MCF 10A (cell line): ENCODE results near the gene PTPRT. TPM values are rescaled to one million over a fixed set of nuclear protein-coding genes. Genes with fewer than 3 reads are reported as not detected.

Experiments
- BruUV-seq: library from RNA; stranded (reverse); fragments of 400-500 nt; replicated peaks from 2 replicates; lab custom pipeline; 2021; lab: Mats Ljungman, UMichigan
- CTCF ChIA-PET: fragments of 300-600 bp; sonication (Branson Sonifier 250); formaldehyde crosslinking; extraction: SDS; loops from one replicate; lab custom pipeline; 2021; ENCODE audit warnings: antibody characterized with exemption, inconsistent platforms; lab: Yijun Ruan, JAX
- POLR2A ChIA-PET: fragments of 300-600, 350-650 bp; sonication (Branson Sonifier 250); formaldehyde crosslinking; extraction: SDS; loops from one replicate; lab custom pipeline; 2020; ENCODE audit warnings: antibody characterized with exemption, inconsistent platforms; lab: Yijun Ruan, JAX
- DNase-seq: peaks from one replicate; pipeline ENCODE4 v3.0.0-alpha.2; 2018; ENCODE audit not compliant: unreplicated experiment
- H3K27ac Mint-ChIP-seq: one replicate; pipeline ENCODE4 v1.8.0; 2022; ENCODE audit warnings: mild to moderate bottlenecking, low read depth, mixed read lengths; ENCODE audit not compliant: unreplicated experiment
- H3K27me3 Mint-ChIP-seq: one replicate; pipeline ENCODE4 v1.8.0; 2022; ENCODE audit warnings: mixed read lengths; ENCODE audit not compliant: insufficient read depth, unreplicated experiment
- H3K36me3 Mint-ChIP-seq: one replicate; pipeline ENCODE4 v1.8.0; 2022; ENCODE audit warnings: mild to moderate bottlenecking, moderate library complexity, mixed read lengths; ENCODE audit not compliant: insufficient read depth, unreplicated experiment
- H3K4me1 Mint-ChIP-seq: one replicate; pipeline ENCODE4 v1.8.0; 2022; ENCODE audit warnings: mixed read lengths; ENCODE audit not compliant: insufficient read depth, unreplicated experiment
- H3K4me3 Mint-ChIP-seq: one replicate; pipeline ENCODE4 v1.8.0; 2022; ENCODE audit warnings: mild to moderate bottlenecking, moderate library complexity, mixed read lengths; ENCODE audit not compliant: unreplicated experiment
- H3K9me3 Mint-ChIP-seq: one replicate; pipeline ENCODE4 v1.8.0; 2022; ENCODE audit warnings: mixed read lengths; ENCODE audit not compliant: unreplicated experiment
- intact Hi-C: fragments of 100-400 bp; cut with micrococcal nuclease; formaldehyde crosslinking; loops from 2 replicates; pipeline ENCODE4 v1.14.1; 2022
- total RNA-seq: library from RNA; stranded (reverse); gene quantifications from 2 replicates; pipeline ENCODE4 v1.2.3, GENCODE V29; 2022
- TF ChIP-seq, protein P1 (sequence below): fragments of 200-600 bp; IDR thresholded peaks from one replicate; pipeline ENCODE4 v1.8.0; 2022; ENCODE audit warnings: antibody characterized with exemption, mild to moderate bottlenecking; ENCODE audit not compliant: unreplicated experiment

Gene PTPRT
- total RNA-seq, 1 experiment from 2014 or later = not detected

DNA sequence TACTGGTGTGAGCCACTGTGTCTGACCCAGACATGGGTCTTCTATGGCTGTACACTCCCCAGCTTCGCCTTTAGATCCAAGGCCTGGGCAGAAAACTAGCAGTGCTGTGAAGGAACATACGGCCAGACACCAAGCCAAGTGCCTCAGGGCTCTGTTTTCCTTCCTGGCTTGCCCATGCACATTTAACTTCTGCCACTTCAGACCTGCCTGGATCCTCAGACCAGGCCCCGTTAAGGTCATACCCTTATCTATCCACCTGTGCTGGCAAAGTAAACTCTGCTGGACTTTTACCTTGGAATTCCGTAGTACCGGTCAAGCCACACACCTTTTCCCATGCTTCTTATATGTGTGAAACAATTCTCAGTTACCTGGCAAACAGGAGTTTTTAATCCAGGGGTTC is 644.8 kb downstream of the PTPRT start:
- ChIA-PET POLR2A (no interaction called here), CTCF (no interaction called here)
- no peak overlapping the region for H3K27ac Mint-ChIP-seq

DNA sequence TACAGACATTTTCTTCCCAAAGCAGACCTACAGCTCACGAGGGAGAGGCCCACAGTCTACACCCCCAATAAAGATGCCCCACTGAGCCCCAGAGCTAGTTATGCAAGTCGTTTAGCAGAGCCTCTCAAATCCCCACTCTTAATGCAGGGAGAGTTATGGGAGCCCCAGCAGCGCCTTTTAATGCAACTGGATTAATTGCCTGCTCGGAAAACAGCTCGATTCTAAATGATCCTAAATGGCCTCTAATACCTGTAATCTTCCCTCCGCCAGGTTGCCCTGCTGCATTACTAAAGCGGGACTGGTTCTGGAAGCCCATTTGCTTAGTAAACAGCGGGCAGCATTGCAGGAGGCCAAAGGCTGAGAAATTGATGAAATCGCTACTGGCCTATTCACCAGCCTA is 656.9 kb downstream of the PTPRT start:
- ChIA-PET CTCF (interaction anchor here (0.6 to 1.1 kb wide), 3 partner anchors 52 to 627 kb away, joined by 3 to 5 read pairs (median 3); no protein-coding TSS in a partner anchor), POLR2A (no interaction called here)
- H3K4me1 Mint-ChIP-seq = no peaks in the 10 kb centered on the region
- TF ChIP-seq, protein P1, sequence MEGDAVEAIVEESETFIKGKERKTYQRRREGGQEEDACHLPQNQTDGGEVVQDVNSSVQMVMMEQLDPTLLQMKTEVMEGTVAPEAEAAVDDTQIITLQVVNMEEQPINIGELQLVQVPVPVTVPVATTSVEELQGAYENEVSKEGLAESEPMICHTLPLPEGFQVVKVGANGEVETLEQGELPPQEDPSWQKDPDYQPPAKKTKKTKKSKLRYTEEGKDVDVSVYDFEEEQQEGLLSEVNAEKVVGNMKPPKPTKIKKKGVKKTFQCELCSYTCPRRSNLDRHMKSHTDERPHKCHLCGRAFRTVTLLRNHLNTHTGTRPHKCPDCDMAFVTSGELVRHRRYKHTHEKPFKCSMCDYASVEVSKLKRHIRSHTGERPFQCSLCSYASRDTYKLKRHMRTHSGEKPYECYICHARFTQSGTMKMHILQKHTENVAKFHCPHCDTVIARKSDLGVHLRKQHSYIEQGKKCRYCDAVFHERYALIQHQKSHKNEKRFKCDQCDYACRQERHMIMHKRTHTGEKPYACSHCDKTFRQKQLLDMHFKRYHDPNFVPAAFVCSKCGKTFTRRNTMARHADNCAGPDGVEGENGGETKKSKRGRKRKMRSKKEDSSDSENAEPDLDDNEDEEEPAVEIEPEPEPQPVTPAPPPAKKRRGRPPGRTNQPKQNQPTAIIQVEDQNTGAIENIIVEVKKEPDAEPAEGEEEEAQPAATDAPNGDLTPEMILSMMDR = no peak
- H3K9me3 Mint-ChIP-seq = peaks cover 23% of the 10 kb centered on the region
- BruUV-seq = no TSS peak
- no peak overlapping the region for H3K4me3 Mint-ChIP-seq
- no peak for DNase-seq
- no peaks in the 10 kb centered on the region for H3K27me3 Mint-ChIP-seq
- no peak overlapping the region for H3K27ac Mint-ChIP-seq
- intact Hi-C loops = no loop called here
- no peaks in the 10 kb centered on the region for H3K36me3 Mint-ChIP-seq

More for the DNA sequence above, 644.8 kb downstream of the PTPRT start:
- H3K9me3 Mint-ChIP-seq = peaks cover 60% of the 10 kb centered on the region
- no peaks in the 10 kb centered on the region for H3K27me3 Mint-ChIP-seq
- DNase-seq = no peak
- no peaks in the 10 kb centered on the region for H3K4me1 Mint-ChIP-seq
- H3K4me3 Mint-ChIP-seq = no peak overlapping the region
- intact Hi-C loops = no loop called here
- no peaks in the 10 kb centered on the region for H3K36me3 Mint-ChIP-seq
- BruUV-seq = no TSS peak
- TF ChIP-seq, protein P1 = no peak

DNA sequence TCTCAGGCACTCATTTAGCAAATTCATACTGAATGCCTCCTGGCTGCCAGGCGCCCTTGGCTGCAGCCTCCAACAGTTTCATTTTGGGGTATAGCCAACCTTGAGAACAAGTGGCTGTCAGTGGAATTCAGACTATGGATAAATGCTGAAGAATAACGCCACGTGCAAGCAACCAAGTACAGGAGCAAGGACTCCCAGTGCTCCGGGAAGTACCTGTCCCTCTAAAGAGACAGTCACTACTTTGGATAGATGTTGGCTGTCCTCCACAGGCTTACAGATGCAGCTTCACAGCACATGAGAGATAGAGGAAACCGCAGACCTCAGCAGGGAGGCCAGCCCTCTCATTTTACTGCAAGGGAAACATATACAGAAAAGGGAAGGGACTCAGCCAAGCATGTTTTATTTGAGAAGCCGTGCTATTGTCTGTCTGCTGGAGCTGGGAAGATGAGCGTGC is 658.2 kb downstream of the PTPRT start:
- no TSS peak for BruUV-seq
- Mint-ChIP-seq H3K36me3 (no peaks in the 10 kb centered on the region), H3K4me3 (no peak overlapping the region), H3K4me1 (no peaks in the 10 kb centered on the region), H3K27me3 (no peaks in the 10 kb centered on the region), H3K27ac (no peak overlapping the region), H3K9me3 (peaks cover 24% of the 10 kb centered on the region)
- CTCF ChIA-PET = interaction anchor here (1.1 kb wide), 1 partner anchor 59 kb away, joined by 3 read pairs; no protein-coding TSS in a partner anchor
- intact Hi-C loops = no loop called here
- DNase-seq = no peak
- TF ChIP-seq, protein P1 = no peak
- POLR2A ChIA-PET = no interaction called here

DNA sequence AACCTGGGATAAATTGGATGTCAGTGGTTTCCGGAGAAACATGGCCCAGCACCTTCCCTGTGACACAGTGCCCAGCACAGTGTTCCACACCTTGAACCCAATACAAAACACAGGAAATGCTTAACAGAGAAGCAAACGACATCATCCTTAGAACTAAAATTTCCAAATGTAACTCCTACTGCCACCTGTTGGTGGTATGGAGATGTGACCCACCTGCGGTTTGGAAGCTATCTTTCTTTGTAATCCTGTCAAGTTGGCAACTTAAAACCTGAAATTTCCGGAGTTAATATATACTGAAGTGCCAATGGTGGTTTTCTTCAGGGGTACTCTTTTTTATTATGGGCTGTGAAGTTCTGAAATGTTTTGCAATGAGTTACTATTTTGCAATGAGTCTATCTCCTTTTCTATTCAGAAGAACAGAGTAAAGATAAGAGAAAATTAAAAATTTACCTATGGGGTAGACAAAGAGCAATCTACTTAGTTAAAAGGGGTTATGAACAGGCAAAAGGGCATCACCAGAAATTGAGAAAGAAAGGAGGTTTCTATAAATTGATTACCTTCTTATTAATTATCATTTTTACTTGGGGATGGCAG is 658.8 kb downstream of the PTPRT start:
- H3K4me1 Mint-ChIP-seq = no peaks in the 10 kb centered on the region
- TF ChIP-seq, protein P1 = no peak
- no peaks in the 10 kb centered on the region for H3K36me3 Mint-ChIP-seq
- CTCF ChIA-PET = interaction anchor here (1.2 kb wide), 1 partner anchor 66 kb away, joined by 3 read pairs; no protein-coding TSS in a partner anchor
- no peak for DNase-seq
- POLR2A ChIA-PET = no interaction called here
- H3K4me3 Mint-ChIP-seq = no peak overlapping the region
- no TSS peak for BruUV-seq
- peaks cover 30% of the 10 kb centered on the region for H3K9me3 Mint-ChIP-seq
- no peaks in the 10 kb centered on the region for H3K27me3 Mint-ChIP-seq
- no peak overlapping the region for H3K27ac Mint-ChIP-seq
- intact Hi-C loops = no loop called here
